Neural cell (in vitro differentiated cells): ENCODE data around the gene RNU7-1. TPM values are rescaled to one million over a fixed set of nuclear protein-coding genes. Genes with fewer than 3 reads are reported as not detected.

ENCODE experiments used
- H2AFZ ChIP-seq: fragments of 200-600, 300-800 bp; sonication (generic), shearing (Covaris generic); 2 replicates; pipeline ENCODE4 v1.6.0; 2014; ENCODE audit warnings: low read depth, mild to moderate bottlenecking, antibody characterized with exemption, low read length, moderate library complexity
- H3F3A ChIP-seq: fragments of 200-600 bp; shearing (Covaris generic); 2 replicates; pipeline ENCODE4 v1.6.1; 2016; ENCODE audit warnings: mild to moderate bottlenecking, moderate library complexity, mixed read lengths, antibody characterized with exemption, low read length; ENCODE audit not compliant: insufficient read depth, poor library complexity, severe bottlenecking
- H3K27ac ChIP-seq: fragments of 200-600, 300-800 bp; sonication (generic), shearing (Covaris generic); 2 replicates; pipeline ENCODE4 v1.5.1; 2014; ENCODE audit warnings: mild to moderate bottlenecking, low read length, moderate library complexity
- H3K27me3 ChIP-seq: fragments of 300-800, 200-600 bp; sonication (generic), shearing (Covaris generic); 2 replicates; pipeline ENCODE4 v1.6.0; 2014; ENCODE audit warnings: mild to moderate bottlenecking, low read depth, low read length, moderate library complexity; ENCODE audit not compliant: insufficient read depth
- H3K36me3 ChIP-seq: fragments of 300-800, 200-600 bp; sonication (generic), shearing (Covaris generic); 2 replicates; pipeline ENCODE4 v1.5.1; 2014; ENCODE audit warnings: mild to moderate bottlenecking, antibody characterized with exemption, low read length, moderate library complexity; ENCODE audit not compliant: insufficient read depth
- H3K4me2 ChIP-seq: fragments of 300-800, 200-600 bp; sonication (generic), shearing (Covaris generic); 2 replicates; pipeline ENCODE4 v1.6.0; 2014; ENCODE audit warnings: mild to moderate bottlenecking, low read length
- H3K4me3 ChIP-seq: fragments of 300-800, 200-600 bp; sonication (generic), shearing (Covaris generic); 2 replicates; pipeline ENCODE4 v1.5.1; 2014; ENCODE audit warnings: mild to moderate bottlenecking, low read length, moderate library complexity
- H3K79me2 ChIP-seq: fragments of 200-600 bp; shearing (Covaris generic); replicated peaks from 2 replicates; pipeline ENCODE4 v1.6.0; 2014; ENCODE audit warnings: mild to moderate bottlenecking, low read length, moderate library complexity; ENCODE audit not compliant: insufficient read depth
- H3K9ac ChIP-seq: fragments of 300-800, 200-600 bp; sonication (generic), shearing (Covaris generic); 2 replicates; pipeline ENCODE4 v1.6.1; 2016; ENCODE audit warnings: mild to moderate bottlenecking, low read length, mixed read lengths
- H3K9me2 ChIP-seq: fragments of 200-600 bp; shearing (Covaris generic); 2 replicates; pipeline ENCODE4 v1.6.1; 2016; ENCODE audit warnings: mild to moderate bottlenecking, low read length, mixed read lengths; ENCODE audit not compliant: insufficient read depth
- H3K9me3 ChIP-seq: fragments of 200-600, 300-800 bp; sonication (generic), shearing (Covaris generic); 2 replicates; pipeline ENCODE4 v1.6.1; 2016; ENCODE audit warnings: mild to moderate bottlenecking, mixed run types, low read length, moderate library complexity, mixed read lengths
- H4K20me1 ChIP-seq: fragments of 200-600 bp; shearing (Covaris generic); 2 replicates; pipeline ENCODE4 v1.6.1; 2016; ENCODE audit warnings: mild to moderate bottlenecking, mixed run types; ENCODE audit not compliant: insufficient read depth
- EP300 ChIP-seq: fragments of 450-650 bp; conservative IDR thresholded peaks from 2 replicates; pipeline ENCODE4 v1.6.1; 2014; ENCODE audit warnings: antibody characterized with exemption, mild to moderate bottlenecking, moderate library complexity; ENCODE audit not compliant: poor library complexity, severe bottlenecking
- EZH2 ChIP-seq: fragments of 200-600, 300-800 bp; shearing (Covaris generic), sonication (generic); IDR thresholded peaks from 2 replicates; pipeline ENCODE4 v1.6.1; 2014; ENCODE audit warnings: antibody characterized with exemption, low read length, borderline replicate concordance, mild to moderate bottlenecking; ENCODE audit not compliant: insufficient read depth, poor library complexity, severe bottlenecking
- MXI1 ChIP-seq: fragments of 450-650 bp; conservative IDR thresholded peaks from 2 replicates; pipeline ENCODE4 v1.6.1; 2014; ENCODE audit warnings: antibody characterized with exemption, mild to moderate bottlenecking; ENCODE audit not compliant: poor library complexity, severe bottlenecking
- POLR2AphosphoS5 ChIP-seq: IDR thresholded peaks from 2 replicates; pipeline ENCODE4 v1.6.1; 2012
- RAD21 ChIP-seq: fragments of 450-650 bp; conservative IDR thresholded peaks from 2 replicates; pipeline ENCODE4 v1.6.1; 2014; ENCODE audit warnings: antibody characterized with exemption, mild to moderate bottlenecking, moderate library complexity
- SMC3 ChIP-seq: fragments of 450-650 bp; conservative IDR thresholded peaks from 2 replicates; pipeline ENCODE4 v1.6.1; 2014; ENCODE audit warnings: antibody characterized with exemption, mild to moderate bottlenecking, moderate library complexity; ENCODE audit not compliant: poor library complexity
- TAF1 ChIP-seq: IDR thresholded peaks from 2 replicates; pipeline ENCODE4 v1.6.1; 2012; ENCODE audit warnings: low read depth
- polyA minus RNA-seq: library from RNA; depleted of rRNA, polyadenylated mRNA; stranded (reverse); fragments of >200 nt; gene quantifications from 2 replicates; pipeline ENCODE4 v1.2.3, GENCODE V29; 2014
- polyA plus RNA-seq: library from polyadenylated mRNA; depleted of rRNA; stranded (reverse); fragments of >200 nt; gene quantifications from 2 replicates; pipeline ENCODE4 v1.2.3, GENCODE V29; 2014
- TF ChIP-seq, protein P1 (sequence below): IDR thresholded peaks from 2 replicates; pipeline ENCODE4 v1.6.1; 2012; ENCODE audit warnings: borderline replicate concordance
- TF ChIP-seq, protein P2 (sequence below): fragments of 450-650 bp; IDR thresholded peaks from 2 replicates; pipeline ENCODE4 v1.5.1; 2014; ENCODE audit warnings: antibody characterized with exemption, mild to moderate bottlenecking, moderate library complexity; ENCODE audit not compliant: poor library complexity, severe bottlenecking

RNU7-1 gene
- not detected in 2 replicates for polyA plus RNA-seq
- not detected in 2 replicates for polyA minus RNA-seq

DNA sequence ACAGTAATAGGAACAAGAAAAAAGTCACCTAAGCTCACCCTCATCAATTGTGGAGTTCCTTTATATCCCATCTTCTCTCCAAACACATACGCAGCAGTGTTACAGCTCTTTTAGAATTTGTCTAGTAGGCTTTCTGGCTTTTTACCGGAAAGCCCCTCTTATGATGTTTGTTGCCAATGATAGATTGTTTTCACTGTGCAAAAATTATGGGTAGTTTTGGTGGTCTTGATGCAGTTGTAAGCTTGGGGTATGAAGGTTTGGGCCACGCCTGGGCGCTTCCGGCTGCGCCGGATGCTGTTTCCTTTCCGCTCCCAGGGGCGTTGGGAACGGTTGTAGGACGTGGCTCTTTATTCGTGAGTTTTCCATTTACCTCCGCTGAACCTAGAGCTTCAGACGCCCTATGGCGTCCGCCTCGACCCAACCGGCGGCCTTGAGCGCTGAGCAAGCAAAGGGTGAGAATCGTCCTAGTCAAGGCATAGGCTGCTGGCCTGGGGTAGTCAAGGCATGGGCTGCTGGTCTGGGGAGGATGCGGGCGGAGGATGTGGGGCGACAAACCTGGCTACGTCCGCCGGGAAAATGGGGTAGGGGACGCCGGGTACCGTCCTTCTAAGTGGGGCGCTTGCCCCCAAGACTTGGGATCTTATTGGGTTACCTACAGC is at the start of gene RNU7-1, which contains the start of gene C12orf57:
Gene RNU7-1 (plus strand): TSS at position 95 of the 659 bp plus-strand sequence.
Gene C12orf57 (plus strand): TSS at position 301 of the 659 bp plus-strand sequence. CDS start 100 bp downstream, at position 401.
- Histone ChIP-seq H3K36me3 (no peaks in the 10 kb centered on the region), H3K79me2 (no peaks in the 10 kb centered on the region), H4K20me1 (no peaks in the 10 kb centered on the region), H3K9me3 (no peaks in the 10 kb centered on the region), H3K27me3 (no peaks in the 10 kb centered on the region), H2AFZ (peak within 1 kb of the TSS; percentile 23), H3K27ac (peak within 1 kb of the TSS; percentile 94), H3K9ac (peak within 1 kb of the TSS; percentile 92), H3K9me2 (no peaks in the 10 kb centered on the region), H3K4me3 (peak within 1 kb of the TSS; percentile 83), H3K4me2 (peak within 1 kb of the TSS; percentile 63), H3F3A (peaks cover 4% of the 10 kb centered on the region)
- TF ChIP-seq EP300 (no peak), EZH2 (no peak), SMC3 (no peak), MXI1 (peak; percentile 18), POLR2AphosphoS5 (peak; percentile 80), TAF1 (peak; percentile 24), RAD21 (no peak)
- TF ChIP-seq, protein P1, sequence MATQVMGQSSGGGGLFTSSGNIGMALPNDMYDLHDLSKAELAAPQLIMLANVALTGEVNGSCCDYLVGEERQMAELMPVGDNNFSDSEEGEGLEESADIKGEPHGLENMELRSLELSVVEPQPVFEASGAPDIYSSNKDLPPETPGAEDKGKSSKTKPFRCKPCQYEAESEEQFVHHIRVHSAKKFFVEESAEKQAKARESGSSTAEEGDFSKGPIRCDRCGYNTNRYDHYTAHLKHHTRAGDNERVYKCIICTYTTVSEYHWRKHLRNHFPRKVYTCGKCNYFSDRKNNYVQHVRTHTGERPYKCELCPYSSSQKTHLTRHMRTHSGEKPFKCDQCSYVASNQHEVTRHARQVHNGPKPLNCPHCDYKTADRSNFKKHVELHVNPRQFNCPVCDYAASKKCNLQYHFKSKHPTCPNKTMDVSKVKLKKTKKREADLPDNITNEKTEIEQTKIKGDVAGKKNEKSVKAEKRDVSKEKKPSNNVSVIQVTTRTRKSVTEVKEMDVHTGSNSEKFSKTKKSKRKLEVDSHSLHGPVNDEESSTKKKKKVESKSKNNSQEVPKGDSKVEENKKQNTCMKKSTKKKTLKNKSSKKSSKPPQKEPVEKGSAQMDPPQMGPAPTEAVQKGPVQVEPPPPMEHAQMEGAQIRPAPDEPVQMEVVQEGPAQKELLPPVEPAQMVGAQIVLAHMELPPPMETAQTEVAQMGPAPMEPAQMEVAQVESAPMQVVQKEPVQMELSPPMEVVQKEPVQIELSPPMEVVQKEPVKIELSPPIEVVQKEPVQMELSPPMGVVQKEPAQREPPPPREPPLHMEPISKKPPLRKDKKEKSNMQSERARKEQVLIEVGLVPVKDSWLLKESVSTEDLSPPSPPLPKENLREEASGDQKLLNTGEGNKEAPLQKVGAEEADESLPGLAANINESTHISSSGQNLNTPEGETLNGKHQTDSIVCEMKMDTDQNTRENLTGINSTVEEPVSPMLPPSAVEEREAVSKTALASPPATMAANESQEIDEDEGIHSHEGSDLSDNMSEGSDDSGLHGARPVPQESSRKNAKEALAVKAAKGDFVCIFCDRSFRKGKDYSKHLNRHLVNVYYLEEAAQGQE, result peak; percentile 52
- TF ChIP-seq, protein P2, sequence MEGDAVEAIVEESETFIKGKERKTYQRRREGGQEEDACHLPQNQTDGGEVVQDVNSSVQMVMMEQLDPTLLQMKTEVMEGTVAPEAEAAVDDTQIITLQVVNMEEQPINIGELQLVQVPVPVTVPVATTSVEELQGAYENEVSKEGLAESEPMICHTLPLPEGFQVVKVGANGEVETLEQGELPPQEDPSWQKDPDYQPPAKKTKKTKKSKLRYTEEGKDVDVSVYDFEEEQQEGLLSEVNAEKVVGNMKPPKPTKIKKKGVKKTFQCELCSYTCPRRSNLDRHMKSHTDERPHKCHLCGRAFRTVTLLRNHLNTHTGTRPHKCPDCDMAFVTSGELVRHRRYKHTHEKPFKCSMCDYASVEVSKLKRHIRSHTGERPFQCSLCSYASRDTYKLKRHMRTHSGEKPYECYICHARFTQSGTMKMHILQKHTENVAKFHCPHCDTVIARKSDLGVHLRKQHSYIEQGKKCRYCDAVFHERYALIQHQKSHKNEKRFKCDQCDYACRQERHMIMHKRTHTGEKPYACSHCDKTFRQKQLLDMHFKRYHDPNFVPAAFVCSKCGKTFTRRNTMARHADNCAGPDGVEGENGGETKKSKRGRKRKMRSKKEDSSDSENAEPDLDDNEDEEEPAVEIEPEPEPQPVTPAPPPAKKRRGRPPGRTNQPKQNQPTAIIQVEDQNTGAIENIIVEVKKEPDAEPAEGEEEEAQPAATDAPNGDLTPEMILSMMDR, result no peak

DNA sequence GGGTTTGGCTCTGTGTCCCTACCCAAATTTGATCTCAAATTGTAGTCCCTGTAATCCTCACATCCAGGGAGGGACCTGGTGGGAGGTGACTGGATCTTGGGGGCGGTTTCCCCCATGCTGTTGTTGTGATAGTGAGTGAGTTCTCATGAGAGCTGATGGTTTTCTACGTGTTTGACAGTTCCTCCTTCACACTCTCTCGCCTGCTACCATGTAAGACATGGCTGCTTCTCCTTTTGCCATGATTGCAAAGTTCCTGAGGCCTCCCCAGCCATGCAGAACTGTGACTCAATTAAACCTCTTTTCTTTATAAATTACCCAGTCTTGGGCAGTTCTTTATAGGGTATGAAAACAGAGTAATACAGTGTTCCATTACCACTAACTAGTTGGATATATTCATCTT is 49.3 kb upstream of the RNU7-1 start:
- no peaks in the 10 kb centered on the region for H3K79me2 ChIP-seq
- no peak overlapping the region for H2AFZ ChIP-seq
- H3K4me2 ChIP-seq, result no peak overlapping the region
- TF ChIP-seq EP300, result no peak
- H4K20me1 ChIP-seq, result no peaks in the 10 kb centered on the region
- H3K27ac ChIP-seq, result no peak overlapping the region
- H3K4me3 ChIP-seq, result no peak overlapping the region
- no peaks in the 10 kb centered on the region for H3K9me3 ChIP-seq
- H3K27me3 ChIP-seq, result no peaks in the 10 kb centered on the region
- H3F3A ChIP-seq, result no peaks in the 10 kb centered on the region
- no peaks in the 10 kb centered on the region for H3K9me2 ChIP-seq
- no peak overlapping the region for H3K9ac ChIP-seq
- H3K36me3 ChIP-seq, result no peaks in the 10 kb centered on the region
